Subcutaneous abdominal adipose tissue (tissue), 5 donors: ENCODE measurements around the gene SEMA3A.

ENCODE experiments used
- H3K27ac ChIP-seq: one replicate; pipeline ENCODE4 v1.7.0; 2013; ENCODE audit warnings: low read depth, mild to moderate bottlenecking, inconsistent platforms, low read length, moderate library complexity
- H3K27me3 ChIP-seq, 5 donors: one replicate each; pipeline ENCODE4 v1.7.0; 2013; ENCODE audit warnings: low read length in 5 of 5, inconsistent platforms in 1 of 5; ENCODE audit not compliant: control insufficient read depth in 5 of 5, insufficient read depth in 4 of 5
- H3K36me3 ChIP-seq, 5 donors: one replicate each; pipeline ENCODE4 v1.7.0; 2013; ENCODE audit warnings: low read length in 5 of 5; ENCODE audit not compliant: control insufficient read depth in 5 of 5, insufficient read depth in 5 of 5
- H3K4me1 ChIP-seq, 5 donors: one replicate each; pipeline ENCODE4 v1.7.0; 2013; ENCODE audit warnings: low read length in 5 of 5, mild to moderate bottlenecking in 3 of 5, moderate library complexity in 1 of 5; ENCODE audit not compliant: control insufficient read depth in 5 of 5, insufficient read depth in 5 of 5
- H3K4me3 ChIP-seq, 5 donors: one replicate each; pipeline ENCODE4 v1.7.0; 2013; ENCODE audit warnings: low read length in 5 of 5, low read depth in 1 of 5
- H3K9ac ChIP-seq, 5 donors: one replicate each; pipeline ENCODE4 v1.7.0; 2013; ENCODE audit warnings: low read length in 5 of 5, mild to moderate bottlenecking in 4 of 5, moderate library complexity in 3 of 5
- H3K9me3 ChIP-seq, 5 donors: one replicate each; pipeline ENCODE4 v1.7.0; 2013; ENCODE audit warnings: low read length in 5 of 5; ENCODE audit not compliant: control insufficient read depth in 5 of 5
- donor health status: healthy.
- donor health status: healthy.
- donor health status: healthy.
- donor health status: healthy.
- donor health status: healthy.

SEMA3A gene

DNA sequence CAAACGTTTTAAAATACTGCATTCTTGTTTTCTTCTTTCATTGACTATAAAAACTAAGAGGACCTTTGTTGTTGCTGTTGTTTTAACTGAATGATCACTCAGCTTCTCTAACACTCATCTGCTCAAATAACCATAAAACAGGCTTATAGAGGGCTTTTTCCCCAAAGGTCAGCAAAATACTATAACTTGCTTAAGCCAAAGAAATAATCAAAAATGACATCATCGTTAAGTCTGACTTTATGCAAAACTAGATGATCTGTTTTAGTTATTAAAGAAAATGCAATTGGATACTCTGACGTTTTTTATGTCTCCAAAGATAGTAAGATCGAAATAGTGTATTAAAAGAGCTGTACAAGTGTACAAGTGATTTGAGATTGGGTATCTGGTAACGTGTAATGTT is 152.9 kb downstream of the SEMA3A start:
- Histone ChIP-seq H3K9ac (no peak overlapping the region), H3K4me3 (no peak overlapping the region), H3K9me3 (no peaks in the 10 kb centered on the region), H3K27me3 (no peaks in the 10 kb centered on the region), H3K36me3 (no peaks in the 10 kb centered on the region), H3K27ac (peak overlapping the region; percentile 66), H3K4me1 (peaks cover 0 to 11% (median 3%) of the 10 kb centered on the region in 5 donors)

DNA sequence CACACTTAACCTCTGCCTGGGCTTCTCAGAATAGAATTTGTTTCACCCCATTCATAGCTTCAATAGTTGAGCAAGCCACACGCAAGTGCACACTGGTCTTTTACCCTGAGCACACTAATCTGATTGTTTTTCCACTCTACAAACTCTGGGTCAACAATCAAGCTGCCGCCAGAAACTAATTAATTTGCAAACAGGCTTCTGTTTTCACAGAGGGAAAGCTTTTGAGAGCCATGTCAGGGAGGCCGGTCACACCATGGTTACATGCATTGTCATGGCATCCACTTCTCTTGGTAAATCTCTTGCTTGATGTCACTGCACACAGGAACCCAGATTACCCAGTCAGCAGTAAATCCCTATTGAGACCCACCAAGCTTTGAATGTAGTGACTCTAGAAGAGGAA is 154.2 kb downstream of the SEMA3A start:
- H3K9me3 ChIP-seq: no peaks in the 10 kb centered on the region
- H3K4me3 ChIP-seq: no peak overlapping the region
- H3K4me1 ChIP-seq: peaks cover 0 to 11% (median 3%) of the 10 kb centered on the region in 5 donors
- H3K36me3 ChIP-seq: no peaks in the 10 kb centered on the region
- H3K9ac ChIP-seq: no peak overlapping the region
- H3K27me3 ChIP-seq: no peaks in the 10 kb centered on the region
- H3K27ac ChIP-seq: no peak overlapping the region

DNA sequence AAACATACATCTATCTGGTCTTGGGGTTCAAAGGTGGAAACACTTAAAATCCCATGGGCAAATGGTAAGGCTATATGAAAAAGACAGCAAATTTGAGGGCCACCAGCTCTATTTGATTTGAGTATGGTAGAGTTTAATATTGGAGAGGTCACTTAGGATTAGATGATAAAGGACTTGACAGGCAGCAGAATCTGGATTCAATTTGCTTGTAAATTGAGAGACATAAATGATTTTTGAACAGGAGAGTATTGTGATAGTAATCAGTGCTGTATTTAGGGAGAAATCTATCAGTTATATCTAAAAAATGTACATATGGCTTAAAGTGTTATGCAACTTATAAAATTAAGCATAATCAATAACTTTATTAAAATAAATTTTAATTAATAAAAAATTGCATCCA is 155.2 kb downstream of the SEMA3A start:
- Histone ChIP-seq H3K27ac (no peak overlapping the region), H3K27me3 (no peaks in the 10 kb centered on the region), H3K4me3 (no peak overlapping the region), H3K36me3 (no peaks in the 10 kb centered on the region), H3K9me3 (no peaks in the 10 kb centered on the region), H3K4me1 (peaks cover 0 to 11% (median 3%) of the 10 kb centered on the region in 5 donors), H3K9ac (no peak overlapping the region)

DNA sequence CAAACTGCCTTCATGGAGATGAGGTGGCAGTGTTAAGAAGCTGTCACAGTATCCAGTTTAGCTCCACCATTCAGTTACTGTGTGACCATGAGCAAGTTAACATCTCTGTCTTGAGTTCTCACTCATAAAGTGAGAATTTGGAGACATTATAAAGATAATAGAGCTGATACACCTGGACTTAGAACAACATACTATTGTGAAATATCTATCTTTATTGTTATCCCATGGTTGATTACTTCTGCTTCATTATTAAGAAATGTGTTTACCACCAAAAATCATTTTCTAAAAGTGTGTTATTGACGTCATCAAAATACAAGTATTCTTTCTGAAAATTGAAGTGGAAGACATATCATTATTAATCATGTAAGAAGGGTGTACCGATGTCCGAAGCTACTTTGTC is 166.9 kb downstream of the SEMA3A start:
- no peak overlapping the region for H3K4me3 ChIP-seq
- H3K4me1 ChIP-seq: peaks cover 0 to 23% (median 12%) of the 10 kb centered on the region in 5 donors
- H3K9ac ChIP-seq: no peak overlapping the region
- H3K27me3 ChIP-seq: no peaks in the 10 kb centered on the region
- H3K36me3 ChIP-seq: no peaks in the 10 kb centered on the region
- no peak overlapping the region for H3K27ac ChIP-seq
- H3K9me3 ChIP-seq: no peaks in the 10 kb centered on the region

DNA sequence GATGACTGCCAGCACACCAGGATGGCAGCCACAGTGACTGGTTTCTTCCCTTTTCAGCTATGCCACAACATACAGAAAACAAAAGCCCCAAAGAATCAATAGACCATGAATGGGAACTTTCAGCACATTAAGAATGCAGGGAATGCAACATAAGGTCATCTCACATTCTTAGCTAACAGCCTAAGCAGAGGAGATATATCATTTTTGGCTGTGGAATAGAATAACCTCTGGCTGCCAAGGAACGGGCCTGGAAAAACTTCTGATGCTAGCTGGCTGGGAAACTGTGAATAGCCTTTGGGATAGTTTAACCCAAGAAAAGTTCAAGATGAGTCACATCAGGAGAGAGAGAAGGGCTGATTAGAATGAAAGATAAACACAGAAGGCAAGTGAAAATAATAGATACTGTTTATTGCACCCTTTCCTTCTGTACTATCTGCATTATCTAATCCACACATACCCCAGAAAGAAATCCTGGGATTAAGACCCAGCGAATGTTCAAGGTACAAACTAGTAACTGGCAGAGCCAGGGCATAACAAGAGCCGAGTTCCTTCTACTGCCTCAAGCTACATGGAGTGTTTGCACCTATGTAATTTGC is 169.2 kb downstream of the SEMA3A start:
- H3K9ac ChIP-seq: peak overlapping the region in 1 of 5 donors; percentile 53
- no peaks in the 10 kb centered on the region for H3K27me3 ChIP-seq
- H3K4me1 ChIP-seq: peaks cover 0 to 40% (median 14%) of the 10 kb centered on the region in 5 donors
- H3K36me3 ChIP-seq: no peaks in the 10 kb centered on the region
- no peaks in the 10 kb centered on the region for H3K9me3 ChIP-seq
- H3K27ac ChIP-seq: peak overlapping the region; percentile 61
- H3K4me3 ChIP-seq: no peak overlapping the region

DNA sequence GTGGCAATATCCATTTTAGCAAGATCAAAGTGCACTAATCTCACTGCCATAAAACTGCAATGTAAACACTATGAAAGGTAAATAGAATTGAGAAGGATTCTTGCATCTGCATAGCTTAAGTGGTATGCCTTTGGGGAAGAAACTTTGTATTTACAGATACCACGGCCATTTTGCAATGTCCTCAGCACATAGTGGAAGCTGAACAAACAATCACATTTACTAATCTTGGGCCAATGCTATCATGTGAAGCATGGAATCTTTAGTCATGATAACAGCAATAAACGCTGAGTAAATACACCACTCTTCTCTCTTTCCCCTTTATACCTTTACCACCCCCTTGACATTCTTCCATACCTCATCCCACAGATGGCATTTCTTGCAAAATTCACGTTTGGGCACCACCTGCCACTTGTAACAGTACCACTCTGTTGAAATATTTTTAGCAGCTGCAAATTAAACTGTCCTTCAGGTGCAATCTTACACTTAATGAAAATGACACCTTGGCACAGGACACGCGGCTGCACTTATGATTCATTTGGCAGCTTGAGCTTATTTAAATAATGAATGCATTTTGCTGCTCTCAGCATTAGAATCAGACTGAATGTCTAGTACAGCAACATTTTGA is 171.8 kb downstream of the SEMA3A start:
- no peaks in the 10 kb centered on the region for H3K27me3 ChIP-seq
- H3K27ac ChIP-seq: no peak overlapping the region
- H3K4me1 ChIP-seq: peaks cover 0 to 46% (median 14%) of the 10 kb centered on the region in 5 donors
- H3K9ac ChIP-seq: no peak overlapping the region
- no peaks in the 10 kb centered on the region for H3K9me3 ChIP-seq
- H3K4me3 ChIP-seq: no peak overlapping the region
- no peaks in the 10 kb centered on the region for H3K36me3 ChIP-seq

DNA sequence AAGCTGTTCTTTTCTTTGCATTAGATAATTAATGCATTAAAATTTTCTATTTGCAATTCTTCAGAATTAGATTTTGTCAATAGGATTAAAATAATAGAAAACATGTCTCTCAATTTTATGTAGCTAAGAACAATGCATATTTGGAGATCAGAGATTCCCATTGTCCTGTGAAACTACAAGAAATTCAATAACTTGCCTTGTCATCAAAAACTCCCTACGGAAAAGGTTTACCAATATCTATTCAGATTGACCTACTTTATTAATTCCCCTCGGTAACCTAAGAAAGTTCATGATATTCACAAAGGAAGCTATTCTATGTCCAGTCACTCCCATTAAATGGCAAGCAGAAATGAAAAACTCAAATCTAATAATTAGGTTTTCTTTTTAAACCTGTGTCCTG is 172.6 kb downstream of the SEMA3A start:
- Histone ChIP-seq H3K4me1 (peaks cover 0 to 46% (median 14%) of the 10 kb centered on the region in 5 donors), H3K4me3 (no peak overlapping the region), H3K9me3 (no peaks in the 10 kb centered on the region), H3K27ac (no peak overlapping the region), H3K27me3 (no peaks in the 10 kb centered on the region), H3K36me3 (no peaks in the 10 kb centered on the region), H3K9ac (no peak overlapping the region)

DNA sequence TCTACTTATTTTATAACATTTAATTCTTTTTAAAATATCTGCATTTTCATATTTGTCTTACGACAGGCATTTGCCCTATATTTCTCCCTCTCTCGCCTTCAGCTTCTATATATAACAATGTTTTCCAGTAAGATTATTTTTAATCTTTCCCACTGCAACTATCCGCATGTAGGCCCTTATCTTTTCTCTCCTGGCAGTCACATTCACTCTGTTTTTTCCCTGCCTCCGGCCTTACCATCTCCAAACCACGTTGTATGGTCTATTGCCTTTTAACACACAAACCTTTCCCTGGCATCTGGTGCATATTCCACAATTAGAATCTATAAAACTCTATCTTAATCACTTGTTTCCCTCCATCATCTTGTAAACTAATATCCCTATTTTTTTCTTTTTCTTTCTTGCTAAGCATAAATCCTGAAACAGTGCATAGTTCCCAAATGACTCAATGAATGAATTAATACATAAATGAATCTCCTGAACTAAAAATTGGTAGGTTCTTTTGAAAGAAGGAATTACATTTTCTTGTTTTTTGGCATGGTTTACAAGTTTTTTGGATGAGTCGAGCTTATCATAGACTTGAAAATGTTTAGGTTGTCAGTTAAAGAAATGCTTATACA is 173.2 kb downstream of the SEMA3A start:
- H3K4me3 ChIP-seq: no peak overlapping the region
- H3K9me3 ChIP-seq: no peaks in the 10 kb centered on the region
- no peaks in the 10 kb centered on the region for H3K36me3 ChIP-seq
- H3K27ac ChIP-seq: no peak overlapping the region
- no peaks in the 10 kb centered on the region for H3K27me3 ChIP-seq
- H3K9ac ChIP-seq: no peak overlapping the region
- H3K4me1 ChIP-seq: peaks cover 0 to 46% (median 14%) of the 10 kb centered on the region in 5 donors

DNA sequence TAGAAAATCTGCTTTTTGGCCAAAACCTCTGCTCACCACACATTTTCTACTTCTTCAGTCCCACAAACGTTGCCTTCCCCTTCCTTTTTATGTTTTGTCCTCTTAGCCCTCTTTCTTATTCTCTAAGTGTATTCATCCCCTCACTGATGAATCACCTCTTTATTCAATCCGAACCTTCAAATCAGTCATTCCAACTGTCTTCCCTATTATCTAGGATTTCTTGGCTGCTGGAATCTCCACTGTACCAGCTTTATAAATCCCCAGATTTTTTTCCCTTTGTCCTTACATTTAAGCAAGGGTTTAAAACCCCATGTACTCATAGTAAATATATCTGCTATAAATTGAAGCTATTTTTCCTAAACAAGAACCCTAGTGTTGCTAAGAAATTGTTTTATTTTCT is 176.9 kb downstream of the SEMA3A start:
- no peaks in the 10 kb centered on the region for H3K9me3 ChIP-seq
- H3K27ac ChIP-seq: no peak overlapping the region
- no peaks in the 10 kb centered on the region for H3K27me3 ChIP-seq
- H3K9ac ChIP-seq: no peak overlapping the region
- H3K36me3 ChIP-seq: no peaks in the 10 kb centered on the region
- H3K4me3 ChIP-seq: no peak overlapping the region
- peaks cover 0 to 22% (median 2%) of the 10 kb centered on the region in 5 donors for H3K4me1 ChIP-seq

DNA sequence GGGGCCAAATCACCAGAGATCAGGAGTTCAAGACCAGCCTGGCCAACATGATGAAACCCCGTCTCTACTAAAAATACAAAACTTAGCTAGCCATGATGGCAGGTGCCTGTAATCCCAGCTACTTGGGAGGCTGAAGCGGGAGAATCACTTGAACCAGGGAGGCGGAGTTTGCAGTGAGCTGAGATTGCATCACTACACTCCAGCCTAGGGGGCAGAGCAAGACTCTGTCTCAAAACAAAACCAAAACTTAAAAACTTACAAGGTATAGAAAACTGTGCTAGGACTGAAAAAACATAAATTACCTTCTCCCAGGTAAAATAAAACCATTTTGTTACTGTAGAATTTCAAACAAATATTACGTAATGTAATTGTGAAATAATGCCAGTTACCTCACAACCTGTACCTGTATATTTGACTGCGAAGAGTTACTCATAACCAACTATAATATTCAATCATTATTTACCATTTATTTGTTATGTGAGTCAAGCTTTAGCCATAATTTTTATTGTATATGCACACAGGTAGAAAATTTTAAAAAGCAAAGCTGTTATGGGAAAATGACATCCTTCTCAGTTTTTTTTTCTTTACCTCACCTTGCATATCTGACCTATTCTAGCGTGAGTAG is 180.9 kb downstream of the SEMA3A start:
- H3K27ac ChIP-seq: no peak overlapping the region
- no peaks in the 10 kb centered on the region for H3K4me1 ChIP-seq
- H3K4me3 ChIP-seq: no peak overlapping the region
- no peaks in the 10 kb centered on the region for H3K27me3 ChIP-seq
- no peak overlapping the region for H3K9ac ChIP-seq
- no peaks in the 10 kb centered on the region for H3K9me3 ChIP-seq
- H3K36me3 ChIP-seq: peaks cover 0 to 3% (median 0%) of the 10 kb centered on the region in 5 donors
